Smooth muscle cell (in vitro differentiated cells): ENCODE results near the gene ZNF710. TPM values are rescaled to one million over a fixed set of nuclear protein-coding genes. Genes with fewer than 3 reads are reported as not detected.

Experiments used
- DNase-seq: peaks from one replicate; lab custom pipeline; 2025; ENCODE audit not compliant: unreplicated experiment; lab: John Stamatoyannopoulos, UW
- H2AFZ ChIP-seq: fragments of 200-600 bp; sonication (generic); 2 replicates; pipeline ENCODE4 v1.6.0; 2016; ENCODE audit warnings: antibody characterized with exemption, low read depth, mild to moderate bottlenecking
- H3F3A ChIP-seq: fragments of 200-600 bp; sonication (generic); 2 replicates; pipeline ENCODE4 v1.6.0; 2017; ENCODE audit warnings: antibody characterized with exemption, low read depth
- H3K27ac ChIP-seq: fragments of 200-600 bp; sonication (generic); 2 replicates; pipeline ENCODE4 v1.5.1; 2016; ENCODE audit warnings: low read depth, mild to moderate bottlenecking
- H3K27me3 ChIP-seq: fragments of 200-600 bp; sonication (generic); 2 replicates; pipeline ENCODE4 v1.6.1; 2016; ENCODE audit warnings: low read depth, mild to moderate bottlenecking
- H3K36me3 ChIP-seq: fragments of 200-600 bp; sonication (generic); 2 replicates; pipeline ENCODE4 v1.5.1; 2016; ENCODE audit warnings: low read depth
- H3K4me1 ChIP-seq: fragments of 200-600 bp; sonication (generic); 2 replicates; pipeline ENCODE4 v1.5.1; 2016; ENCODE audit warnings: low read depth
- H3K4me2 ChIP-seq: fragments of 200-600 bp; sonication (generic); 2 replicates; pipeline ENCODE4 v1.6.0; 2016; ENCODE audit warnings: mild to moderate bottlenecking
- H3K4me3 ChIP-seq: fragments of 200-600 bp; sonication (generic); 2 replicates; pipeline ENCODE4 v1.5.1; 2016; ENCODE audit warnings: mild to moderate bottlenecking
- H3K79me2 ChIP-seq: fragments of 200-600 bp; sonication (generic); 2 replicates; pipeline ENCODE4 v1.6.0; 2016; ENCODE audit warnings: low read depth, mild to moderate bottlenecking
- H3K9ac ChIP-seq: fragments of 200-600 bp; sonication (generic); 2 replicates; pipeline ENCODE4 v1.6.0; 2016; ENCODE audit warnings: low read depth
- H3K9me3 ChIP-seq: fragments of 200-600 bp; sonication (generic); replicated peaks from 2 replicates; pipeline ENCODE4 v1.5.1; 2016; ENCODE audit warnings: low read depth
- H4K20me1 ChIP-seq: fragments of 200-600 bp; sonication (generic); 2 replicates; pipeline ENCODE4 v1.6.0; 2016; ENCODE audit warnings: low read depth
- CTCF ChIP-seq: fragments of 200-600 bp; sonication (generic); IDR thresholded peaks from 2 replicates; pipeline ENCODE4 v1.5.1; 2017; ENCODE audit warnings: borderline replicate concordance, mild to moderate bottlenecking, antibody characterized with exemption; ENCODE audit not compliant: insufficient read depth, poor library complexity, severe bottlenecking
- WGBS: methylation state at CpG from one replicate; pipeline ENCODE4 v1.1.7; 2016; ENCODE audit warnings: low lambda C conversion rate; 5-methylcytosine and 5-hydroxymethylcytosine counted together
- polyA plus RNA-seq: library from polyadenylated mRNA; unstranded; fragments of >200 nt; fragmentation: Nextera tagmentation; extraction: Ambion mirVana; gene quantifications from 2 replicates; pipeline ENCODE4 v1.2.1, GENCODE V29; 2016
- total RNA-seq: library from RNA; depleted of rRNA; stranded (reverse); fragments of >200 nt; gene quantifications from 2 replicates; pipeline ENCODE4 v1.2.3, GENCODE V29; 2014

Gene ZNF710
- total and polyA plus RNA-seq, 2 experiments from 2014 or later = 8.6 to 10.4 TPM

DNA sequence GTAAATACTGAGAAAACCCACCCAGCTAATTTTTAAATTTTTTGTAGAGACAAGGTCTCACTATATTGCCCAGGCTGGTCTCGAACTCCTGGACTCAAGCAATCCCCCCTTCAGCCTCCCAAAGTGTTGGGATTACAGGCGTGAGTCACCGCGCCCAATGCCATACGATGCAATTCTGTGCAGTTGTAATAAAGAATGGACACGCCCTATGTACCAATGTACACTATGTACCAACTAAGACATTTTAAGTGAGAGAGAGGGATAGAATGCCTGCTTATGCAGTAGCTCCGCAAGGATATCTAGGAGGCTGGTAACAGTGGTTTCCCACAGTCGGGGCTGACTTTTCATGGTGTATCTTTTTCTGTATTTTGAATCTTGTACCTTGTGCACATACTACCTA lies 14.6 kb downstream of the ZNF710 start:
- no peak overlapping the region for H3K9ac ChIP-seq
- peaks cover 15% of the 10 kb centered on the region for H3K4me1 ChIP-seq
- peaks cover 5% of the 10 kb centered on the region for H3K9me3 ChIP-seq
- no peak overlapping the region for H3K27ac ChIP-seq
- H3F3A ChIP-seq = no peaks in the 10 kb centered on the region
- TF ChIP-seq CTCF = no peak
- H3K4me2 ChIP-seq = no peak overlapping the region
- peaks cover 92% of the 10 kb centered on the region for H3K79me2 ChIP-seq
- no peak for DNase-seq
- H4K20me1 ChIP-seq = peaks cover 58% of the 10 kb centered on the region
- whole genome bisulfite sequencing = 96% methylated on average over 8 of the region's 8 CpGs
- H2AFZ ChIP-seq = no peak overlapping the region
- H3K36me3 ChIP-seq = peaks cover 6% of the 10 kb centered on the region
- H3K27me3 ChIP-seq = no peaks in the 10 kb centered on the region
- H3K4me3 ChIP-seq = no peak overlapping the region

- Histone ChIP-seq H3K27ac (no peak overlapping the region), H4K20me1 (peaks cover 67% of the 10 kb centered on the region), H3F3A (no peaks in the 10 kb centered on the region), H3K36me3 (no peaks in the 10 kb centered on the region), H2AFZ (no peak overlapping the region), H3K9ac (no peak overlapping the region), H3K4me1 (peaks cover 15% of the 10 kb centered on the region), H3K27me3 (no peaks in the 10 kb centered on the region), H3K79me2 (peaks cover 92% of the 10 kb centered on the region), H3K9me3 (peaks cover 3% of the 10 kb centered on the region), H3K4me2 (no peak overlapping the region), H3K4me3 (no peak overlapping the region)
- WGBS = 54% methylated on average over 4 of the region's 4 CpGs
- TF ChIP-seq CTCF = no peak
- no peak for DNase-seq
These were observed 15.6 kb downstream of the ZNF710 start for GRCh38 chr15:90016721-90017120.

- H4K20me1 ChIP-seq = peaks cover 81% of the 10 kb centered on the region
- no peaks in the 10 kb centered on the region for H3K9me3 ChIP-seq
- H3K27me3 ChIP-seq = no peaks in the 10 kb centered on the region
- WGBS = 95% methylated on average over 17 of the region's 17 CpGs
- H3K9ac ChIP-seq = no peak overlapping the region
- no peak overlapping the region for H3K4me2 ChIP-seq
- no peaks in the 10 kb centered on the region for H3F3A ChIP-seq
- no peak overlapping the region for H2AFZ ChIP-seq
- TF ChIP-seq CTCF = no peak
- DNase-seq = no peak
- peaks cover 15% of the 10 kb centered on the region for H3K4me1 ChIP-seq
- no peak overlapping the region for H3K27ac ChIP-seq
- H3K36me3 ChIP-seq = no peaks in the 10 kb centered on the region
- H3K79me2 ChIP-seq = peaks cover 91% of the 10 kb centered on the region
- H3K4me3 ChIP-seq = no peak overlapping the region
These were observed 17.2 kb downstream of the ZNF710 start for GRCh38 chr15:90018216-90018831.

- H3K79me2 ChIP-seq = peaks cover 88% of the 10 kb centered on the region
- peaks cover 15% of the 10 kb centered on the region for H3K4me1 ChIP-seq
- TF ChIP-seq CTCF = no peak
- H3K9me3 ChIP-seq = no peaks in the 10 kb centered on the region
- WGBS = 88% methylated on average over 8 of the region's 8 CpGs
- no peak overlapping the region for H3K4me3 ChIP-seq
- no peak overlapping the region for H2AFZ ChIP-seq
- no peaks in the 10 kb centered on the region for H3K36me3 ChIP-seq
- H3F3A ChIP-seq = no peaks in the 10 kb centered on the region
- H3K27me3 ChIP-seq = no peaks in the 10 kb centered on the region
- DNase-seq = no peak
- no peak overlapping the region for H3K9ac ChIP-seq
- H4K20me1 ChIP-seq = peaks cover 91% of the 10 kb centered on the region
- H3K4me2 ChIP-seq = no peak overlapping the region
- H3K27ac ChIP-seq = no peak overlapping the region
These were observed 18.5 kb downstream of the ZNF710 start for GRCh38 chr15:90019611-90020010.
